ENCODE measurements around the gene GDF10.

GRCh38 chr10:47294057-47294456 lies 5.9 kb upstream of the GDF10 start:
- TF ChIP-seq EZH2 (IDR thresholded peaks at IDR 0.05; ENCODE audit: borderline replicate concordance, control insufficient read depth, low read depth, low read length) (no peak), CBX5 (IDR thresholded peaks at IDR 0.05; ENCODE audit: low read depth) (no peak), YY1 (IDR thresholded peaks at IDR 0.05; ENCODE audit: low read depth, low read length) (no peak), STAT1 (conservative IDR thresholded peaks at IDR 0.05) (no peak), RAD21 (IDR thresholded peaks at IDR 0.05; ENCODE audit: insufficient read depth, low read depth, low read length) (no peak), EGR1 (IDR thresholded peaks at IDR 0.05; ENCODE audit: borderline replicate concordance in 1 of 2, low read depth in 2 of 2, low read length in 2 of 2) (no peak), SP1 (IDR thresholded peaks at IDR 0.05; ENCODE audit: low read depth, low read length) (no peak), TAF1 (IDR thresholded peaks at IDR 0.05; ENCODE audit: borderline replicate concordance, low read depth, low read length) (no peak), CREM (IDR thresholded peaks at IDR 0.05; ENCODE audit: low read depth) (no peak), HDGF (IDR thresholded peaks at IDR 0.05) (no peak), ZNF384 (IDR thresholded peaks at IDR 0.05; ENCODE audit: borderline replicate concordance, low read depth, low read length) (no peak)
- TF ChIP-seq, protein P1, sequence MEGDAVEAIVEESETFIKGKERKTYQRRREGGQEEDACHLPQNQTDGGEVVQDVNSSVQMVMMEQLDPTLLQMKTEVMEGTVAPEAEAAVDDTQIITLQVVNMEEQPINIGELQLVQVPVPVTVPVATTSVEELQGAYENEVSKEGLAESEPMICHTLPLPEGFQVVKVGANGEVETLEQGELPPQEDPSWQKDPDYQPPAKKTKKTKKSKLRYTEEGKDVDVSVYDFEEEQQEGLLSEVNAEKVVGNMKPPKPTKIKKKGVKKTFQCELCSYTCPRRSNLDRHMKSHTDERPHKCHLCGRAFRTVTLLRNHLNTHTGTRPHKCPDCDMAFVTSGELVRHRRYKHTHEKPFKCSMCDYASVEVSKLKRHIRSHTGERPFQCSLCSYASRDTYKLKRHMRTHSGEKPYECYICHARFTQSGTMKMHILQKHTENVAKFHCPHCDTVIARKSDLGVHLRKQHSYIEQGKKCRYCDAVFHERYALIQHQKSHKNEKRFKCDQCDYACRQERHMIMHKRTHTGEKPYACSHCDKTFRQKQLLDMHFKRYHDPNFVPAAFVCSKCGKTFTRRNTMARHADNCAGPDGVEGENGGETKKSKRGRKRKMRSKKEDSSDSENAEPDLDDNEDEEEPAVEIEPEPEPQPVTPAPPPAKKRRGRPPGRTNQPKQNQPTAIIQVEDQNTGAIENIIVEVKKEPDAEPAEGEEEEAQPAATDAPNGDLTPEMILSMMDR (IDR thresholded peaks at IDR 0.05 in 2 of 3, conservative IDR thresholded peaks at IDR 0.05 in 1 of 3; ENCODE audit: control insufficient read depth in 2 of 3, extremely low read depth in 1 of 3, insufficient read depth in 1 of 3, low read depth in 3 of 3, low read length in 3 of 3) = no peak
- TF ChIP-seq, protein P2, sequence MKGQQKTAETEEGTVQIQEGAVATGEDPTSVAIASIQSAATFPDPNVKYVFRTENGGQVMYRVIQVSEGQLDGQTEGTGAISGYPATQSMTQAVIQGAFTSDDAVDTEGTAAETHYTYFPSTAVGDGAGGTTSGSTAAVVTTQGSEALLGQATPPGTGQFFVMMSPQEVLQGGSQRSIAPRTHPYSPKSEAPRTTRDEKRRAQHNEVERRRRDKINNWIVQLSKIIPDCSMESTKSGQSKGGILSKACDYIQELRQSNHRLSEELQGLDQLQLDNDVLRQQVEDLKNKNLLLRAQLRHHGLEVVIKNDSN (IDR thresholded peaks at IDR 0.05; ENCODE audit: borderline replicate concordance, extremely low read length, insufficient read depth, low read depth, low read length) = no peak
